H7 (cell line): ENCODE measurements around the gene HSD3B7. TPM values are rescaled to one million over a fixed set of nuclear protein-coding genes. Genes with fewer than 3 reads are reported as not detected.
"Not testable (repeated sequence)": the region's sequence is repeated elsewhere in the genome, so short reads cannot be mapped to it uniquely, and the experiment has no call there.

Source experiments
- DNase-seq: peaks from one replicate; pipeline ENCODE4 v3.0.0; 2012
- H3K27me3 ChIP-seq: 2 replicates; pipeline ENCODE4 v1.6.0; 2011; ENCODE audit warnings: mild to moderate bottlenecking, low read length; ENCODE audit not compliant: control insufficient read depth, insufficient read depth
- H3K36me3 ChIP-seq: replicated peaks from 2 replicates; pipeline ENCODE4 v1.5.1; 2011; ENCODE audit warnings: low read length; ENCODE audit not compliant: control insufficient read depth, insufficient read depth
- H3K4me3 ChIP-seq: 2 replicates; pipeline ENCODE4 v1.5.1; 2011; ENCODE audit warnings: low read depth, mild to moderate bottlenecking, control low read depth, low read length, moderate library complexity; ENCODE audit not compliant: insufficient read depth
- total RNA-seq: library from RNA; depleted of rRNA; stranded (reverse); fragments of >200 nt; shearing (Covaris generic); gene quantifications from 2 replicates; pipeline ENCODE4 v1.2.3, GENCODE V29; 2014; rRNA removed

Gene HSD3B7
- total RNA-seq, result 4.4 and 8.2 TPM in 2 replicates

DNA sequence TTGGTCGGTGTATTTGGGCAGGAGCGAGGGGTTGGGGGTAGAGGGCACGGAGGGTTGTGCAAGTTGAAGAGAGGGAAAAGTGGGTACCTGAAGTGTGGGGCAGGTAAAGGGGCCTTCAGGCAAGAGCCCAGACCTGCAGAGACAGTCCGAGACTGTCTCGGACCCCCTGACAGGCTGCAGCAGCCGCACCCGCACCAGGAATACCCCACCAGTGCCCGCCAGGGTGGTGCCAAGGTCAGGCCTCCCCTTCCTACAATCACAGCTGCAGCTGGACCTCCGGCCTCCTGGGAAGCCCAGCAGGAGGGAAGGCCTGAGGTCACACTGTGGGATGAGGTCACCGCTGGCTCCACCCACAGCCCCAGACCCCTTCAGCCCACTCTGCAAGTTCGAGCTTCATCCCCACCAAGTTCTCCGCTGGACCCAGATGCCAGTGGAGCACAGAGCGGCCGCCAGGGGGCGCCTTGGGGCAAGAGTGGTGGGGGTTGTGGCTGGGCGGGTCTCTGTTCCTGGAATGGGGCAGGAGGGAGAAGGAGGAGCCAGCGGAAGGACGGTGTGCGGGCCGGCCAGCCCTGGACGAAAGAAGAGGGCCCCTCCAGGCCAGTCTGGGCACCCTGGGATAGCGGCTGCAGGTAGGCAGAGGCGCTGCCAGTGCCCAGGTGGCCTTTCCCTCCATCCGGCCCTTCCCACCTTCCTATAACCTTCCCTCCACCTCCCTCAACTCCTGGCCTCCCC lies at the start of gene HSD3B7:
HSD3B7 (plus strand) TSS at position 539 of the 732 bp plus-strand sequence. CDS start 452 bp downstream, outside the sequence.
- H3K4me3 ChIP-seq, result peak within 1 kb of the TSS; percentile 43
- DNase-seq, result peak; percentile 99

GRCh38 chr16:30937692-30938091 lies 47.3 kb upstream of the HSD3B7 start:
- no peak for DNase-seq
- Histone ChIP-seq H3K4me3 (no peak overlapping the region), H3K36me3 (peaks cover 11% of the 10 kb centered on the region), H3K27me3 (no peaks in the 10 kb centered on the region)

More for the DNA sequence above, at the start of gene HSD3B7:
- H3K36me3 ChIP-seq, result peaks cover 5% of the 10 kb centered on the region
- H3K27me3 ChIP-seq, result no peaks in the 10 kb centered on the region

DNA sequence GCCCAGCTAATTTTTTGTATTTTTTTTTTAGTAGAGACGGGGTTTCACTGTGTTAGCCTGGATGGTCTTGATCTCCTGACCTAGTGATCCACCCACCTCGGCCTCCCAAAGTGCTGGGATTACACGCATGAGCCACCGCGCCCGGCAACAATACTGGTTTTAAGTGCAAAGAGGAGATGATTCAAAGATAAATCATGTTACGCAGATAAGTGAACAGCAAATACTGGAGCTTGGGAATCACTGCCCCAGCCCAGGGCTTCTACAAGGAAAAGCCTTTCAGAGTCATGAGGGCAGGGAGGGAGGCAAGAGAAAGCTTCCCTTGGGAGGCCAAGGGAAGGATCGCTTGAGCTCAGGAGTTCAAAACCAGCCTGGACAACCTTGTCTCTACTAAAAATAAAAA lies 45.4 kb upstream of the HSD3B7 start:
- H3K4me3 ChIP-seq, H3K27me3 ChIP-seq, DNase-seq: not testable (repeated sequence)
- peaks cover 20% of the 10 kb centered on the region for H3K36me3 ChIP-seq

DNA sequence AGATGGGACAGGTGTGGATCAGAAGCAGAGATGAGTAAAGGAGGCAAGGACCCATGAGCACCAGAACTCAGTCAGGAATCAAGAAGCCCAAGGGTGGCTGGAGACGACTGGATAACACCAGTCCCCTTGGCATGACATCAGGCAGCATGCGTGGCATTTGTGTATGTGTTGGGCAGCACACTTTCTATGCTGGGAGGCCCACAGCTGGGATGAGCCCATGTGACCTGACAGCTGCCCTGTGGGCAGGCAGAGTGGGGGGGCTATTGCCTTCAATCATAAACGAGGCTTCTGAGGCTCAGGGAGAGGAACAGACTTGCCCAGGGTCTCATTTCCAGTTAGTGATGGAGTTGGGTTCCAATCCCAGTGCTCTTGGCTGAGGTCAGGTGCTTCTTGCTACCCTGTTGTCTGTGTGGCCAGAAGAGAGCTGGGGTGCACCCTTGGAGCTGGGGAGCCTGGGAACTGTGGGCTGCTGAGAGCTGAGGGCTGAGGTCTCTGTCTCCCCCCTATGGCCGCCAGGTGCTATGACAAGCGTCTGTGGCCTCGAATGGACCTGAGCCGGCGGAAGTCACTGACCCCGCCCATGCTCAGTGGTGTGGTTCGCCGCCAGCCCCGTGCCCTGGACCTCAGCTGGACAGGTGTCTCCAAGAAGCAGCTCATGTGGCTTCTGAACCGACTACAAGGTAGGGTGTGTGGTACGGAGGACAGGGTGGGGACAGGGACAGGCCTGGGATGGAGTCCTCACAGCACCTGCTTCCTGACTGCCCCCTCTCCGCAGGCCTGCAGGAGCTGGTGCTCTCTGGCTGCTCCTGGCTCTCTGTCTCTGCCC lies 43.2 kb upstream of the HSD3B7 start:
- no peaks in the 10 kb centered on the region for H3K27me3 ChIP-seq
- H3K36me3 ChIP-seq, result peaks cover 19% of the 10 kb centered on the region
- H3K4me3 ChIP-seq, result no peak overlapping the region
- peak; percentile 93 for DNase-seq

GRCh38 chr16:30942426-30942806 lies 42.6 kb upstream of the HSD3B7 start:
- Histone ChIP-seq H3K4me3 (no peak overlapping the region), H3K36me3 (peaks cover 17% of the 10 kb centered on the region), H3K27me3 (no peaks in the 10 kb centered on the region)
- no peak for DNase-seq

DNA sequence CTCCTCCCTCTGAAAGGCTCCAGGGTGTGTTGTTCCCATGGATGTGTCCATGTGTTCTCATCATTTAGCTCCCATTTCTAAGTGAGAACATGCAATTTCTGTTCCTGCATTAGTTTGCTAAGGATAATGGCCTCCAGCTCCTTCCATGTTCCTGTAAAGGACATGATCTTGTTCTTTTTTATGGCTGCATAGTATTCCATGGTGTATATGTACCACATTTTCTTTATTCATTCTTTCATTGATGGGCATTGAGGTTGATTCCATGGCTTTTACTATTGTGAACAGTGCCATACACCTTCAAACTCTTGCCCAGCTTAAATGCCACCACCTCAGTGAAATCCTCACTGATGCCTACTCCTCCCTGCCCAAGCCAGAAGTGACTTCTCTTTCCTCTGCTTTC lies 40.7 kb upstream of the HSD3B7 start:
- no peak for DNase-seq
- H3K27me3 ChIP-seq, result no peaks in the 10 kb centered on the region
- H3K36me3 ChIP-seq, result peaks cover 17% of the 10 kb centered on the region
- H3K4me3 ChIP-seq, result no peak overlapping the region

- Histone ChIP-seq H3K4me3 (no peak overlapping the region), H3K27me3 (no peaks in the 10 kb centered on the region), H3K36me3 (peaks cover 17% of the 10 kb centered on the region)
- DNase-seq, result no peak
These were observed 38.1 kb upstream of the HSD3B7 start for GRCh38 chr16:30946671-30947540.

- DNase-seq, result peak; percentile 79
- Histone ChIP-seq H3K4me3 (peak overlapping the region; percentile 46), H3K36me3 (peaks cover 13% of the 10 kb centered on the region), H3K27me3 (no peaks in the 10 kb centered on the region)
These were observed 37.5 kb upstream of the HSD3B7 start for GRCh38 chr16:30947541-30947858.

GRCh38 chr16:30947859-30948666 lies 36.9 kb upstream of the HSD3B7 start:
- H3K36me3 ChIP-seq, result peaks cover 8% of the 10 kb centered on the region
- H3K4me3 ChIP-seq, result peak overlapping the region; percentile 79
- DNase-seq, result peak; percentile 99
- H3K27me3 ChIP-seq, result no peaks in the 10 kb centered on the region

DNA sequence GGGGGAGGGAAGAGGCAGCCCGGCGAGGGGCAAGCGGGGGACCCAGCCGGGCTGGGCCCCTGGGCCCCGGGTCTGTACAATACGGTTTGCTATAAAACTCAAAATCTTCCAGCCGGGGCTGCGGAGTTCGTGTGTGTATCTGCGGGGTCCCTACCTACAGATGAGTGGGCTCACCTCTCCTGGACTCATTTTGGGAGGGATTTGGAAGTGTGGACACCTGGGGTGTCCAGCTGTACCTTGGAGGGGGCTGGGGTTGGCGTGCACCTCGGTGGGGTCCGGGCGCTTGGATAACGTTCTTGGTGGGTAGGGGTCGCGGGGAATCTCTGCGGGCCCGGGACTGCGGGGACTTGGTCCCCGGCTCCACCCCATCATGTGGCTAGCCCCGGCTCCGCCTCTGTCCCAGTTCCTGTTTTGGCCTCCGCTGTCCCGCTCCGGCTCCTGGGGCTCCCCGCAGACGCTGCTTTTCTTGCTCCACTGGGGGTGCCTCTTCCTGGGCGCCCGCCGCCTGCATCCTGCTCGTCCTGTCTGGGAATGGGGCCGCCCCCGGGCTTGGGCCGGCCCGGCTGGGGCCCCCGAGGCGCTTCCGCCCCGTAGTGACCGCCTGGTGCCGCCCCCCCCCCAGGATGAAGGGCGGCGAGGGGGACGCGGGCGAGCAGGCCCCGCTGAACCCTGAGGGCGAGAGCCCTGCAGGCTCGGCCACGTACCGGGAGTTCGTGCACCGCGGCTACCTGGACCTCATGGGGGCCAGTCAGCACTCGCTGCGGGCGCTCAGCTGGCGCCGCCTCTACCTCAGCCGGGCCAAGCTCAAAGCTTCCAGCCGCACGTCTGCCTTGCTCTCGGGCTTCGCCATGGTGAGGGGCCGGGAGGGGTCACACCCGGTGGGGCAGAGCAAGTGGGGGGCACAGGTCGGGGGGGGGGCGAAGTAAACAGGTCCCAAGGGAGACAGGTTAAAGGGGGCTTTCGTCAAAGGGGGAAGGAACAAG lies 36.0 kb upstream of the HSD3B7 start, which contains the start of gene ORAI3:
ORAI3 (plus strand) TSS at position 402 of the 983 bp plus-strand sequence; CDS start at position 624, 222 bp downstream.
- H3K4me3 ChIP-seq, result peak within 1 kb of the TSS; percentile 79
- no peaks in the 10 kb centered on the region for H3K27me3 ChIP-seq
- peak; percentile 86 for DNase-seq
- peaks cover 6% of the 10 kb centered on the region for H3K36me3 ChIP-seq

- Histone ChIP-seq H3K4me3 (peak overlapping the region; percentile 79), H3K36me3 (peaks cover 2% of the 10 kb centered on the region), H3K27me3 (no peaks in the 10 kb centered on the region)
- no peak for DNase-seq
These were observed 35.1 kb upstream of the HSD3B7 start for GRCh38 chr16:30949650-30950515.

GRCh38 chr16:30950516-30951065 lies 34.4 kb upstream of the HSD3B7 start:
- no peaks in the 10 kb centered on the region; the same call in none of the 2 replicates for H3K36me3 ChIP-seq
- H3K27me3 ChIP-seq, result no peaks in the 10 kb centered on the region
- no peak overlapping the region; the same call in 1 of the 2 replicates for H3K4me3 ChIP-seq
- no peak for DNase-seq
